DND-41 (cell line): ENCODE measurements around the gene SLC6A11.

ENCODE experiments used
- CTCF ChIP-seq: IDR thresholded peaks from 2 replicates; pipeline ENCODE4 v1.5.1; 2012; ENCODE audit warnings: borderline replicate concordance, low read length, moderate library complexity, mild to moderate bottlenecking; ENCODE audit not compliant: poor library complexity, severe bottlenecking; ENCODE audit errors: extremely low read depth
- EZH2 ChIP-seq: IDR thresholded peaks from 3 replicates; pipeline ENCODE4 v1.6.1; 2012; ENCODE audit warnings: borderline replicate concordance, low read depth, mild to moderate bottlenecking, moderate library complexity, low read length, inconsistent platforms; ENCODE audit not compliant: severe bottlenecking

- TF ChIP-seq CTCF (no peak), EZH2 (peak; percentile 3)
Observed at GRCh38 chr3:10798600-10799367, 17.2 kb upstream of the SLC6A11 start.
